Gastrocnemius medialis (tissue), 4 donors: ENCODE results near the gene NDUFS6.

Source experiments
- CTCF ChIP-seq, 5 experiments: fragments of 450-650 bp in 3 of 5; fragments of 200-600 bp in 2 of 5; sonication (generic) in 2 of 5; IDR thresholded peaks in 4 of 5; conservative IDR thresholded peaks in 1 of 5; 1 replicate in 4 of 5; 2 replicates in 1 of 5; pipeline ENCODE4 v1.5.1; 2016 to 2019; ENCODE audit warnings: antibody characterized with exemption in 5 of 5, mild to moderate bottlenecking in 3 of 5, moderate library complexity in 3 of 5
- POLR2A ChIP-seq, 2 donors: fragments of 450-650 bp; IDR thresholded peaks; one replicate each; pipeline ENCODE4 v1.6.1; 2017; ENCODE audit warnings: antibody characterized with exemption in 2 of 2, mild to moderate bottlenecking in 2 of 2, moderate library complexity in 2 of 2

GRCh38 chr5:1827886-1828397 lies 26.7 kb downstream of the NDUFS6 start:
- TF ChIP-seq CTCF (IDR thresholded peaks at IDR 0.05 in 4 of 5, conservative IDR thresholded peaks at IDR 0.05 in 1 of 5) (no peak), POLR2A (IDR thresholded peaks at IDR 0.05) (no peak)
